Dedifferentiated amniotic fluid mesenchymal stem cell (primary cell): Measurements from ENCODE around the gene JUND.
A peak's percentile ranks its signal among the peaks of the same experiment; 100 is the strongest.

ENCODE experiments used
- DNase-seq: peaks from one replicate; pipeline ENCODE4 v3.0.0-alpha.2; 2016; ENCODE audit errors: extremely low spot score

Gene JUND

DNA sequence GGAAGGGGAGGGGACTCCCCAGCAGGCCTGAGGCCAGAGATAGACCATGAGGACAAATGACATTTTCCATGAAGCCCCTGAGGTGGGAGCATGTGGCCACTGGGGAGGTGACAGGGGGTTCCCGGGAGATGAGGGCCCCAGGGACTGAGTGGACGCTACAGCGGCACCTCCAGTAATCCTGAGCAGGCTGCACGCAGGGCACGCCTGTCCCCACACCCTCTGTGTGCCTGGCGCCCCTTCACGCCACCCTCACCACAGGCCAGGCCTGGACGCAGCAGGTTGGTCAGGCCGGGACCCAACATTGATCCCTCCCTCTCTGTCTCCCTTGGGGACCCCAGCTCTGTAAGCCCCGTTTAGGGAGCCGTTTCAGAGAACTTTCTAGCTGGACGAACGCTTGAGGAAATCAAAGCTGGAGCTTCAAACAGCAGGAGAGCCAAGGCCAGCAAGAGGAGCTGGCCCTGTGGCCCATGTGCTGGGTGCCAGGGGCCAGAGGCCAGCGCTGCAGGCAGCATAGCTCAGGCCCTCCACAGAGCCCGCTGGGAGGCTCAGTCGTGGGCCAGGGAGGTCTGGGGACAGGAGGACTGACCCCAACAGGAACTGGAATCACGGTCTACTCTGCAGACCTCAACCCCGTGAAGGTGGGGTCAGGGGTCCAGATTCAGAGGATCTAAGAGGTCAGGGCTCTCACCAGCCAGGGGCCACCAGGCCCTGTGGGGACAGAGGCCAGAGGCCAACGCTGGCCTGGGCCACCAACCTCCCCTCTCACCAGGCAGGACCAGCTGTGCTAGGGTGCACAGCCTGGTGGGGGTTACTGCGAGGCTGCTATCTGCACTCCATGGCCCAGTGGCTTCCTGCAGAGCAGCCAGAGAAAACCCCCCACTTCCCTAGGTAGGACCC lies 26.9 kb upstream of the JUND start:
- DNase-seq: no peak

GRCh38 chr19:18307271-18307681 lies 25.9 kb upstream of the JUND start:
- DNase-seq: no peak

GRCh38 chr19:18306888-18307260 lies 25.5 kb upstream of the JUND start:
- DNase-seq: no peak

- DNase-seq: no peak
These were observed 24.9 kb upstream of the JUND start for GRCh38 chr19:18306209-18306887.

GRCh38 chr19:18304458-18305310 lies 23.3 kb upstream of the JUND start:
- DNase-seq: peak; percentile 59

- no peak for DNase-seq
These were observed 22.7 kb upstream of the JUND start for GRCh38 chr19:18304208-18304457.

DNA sequence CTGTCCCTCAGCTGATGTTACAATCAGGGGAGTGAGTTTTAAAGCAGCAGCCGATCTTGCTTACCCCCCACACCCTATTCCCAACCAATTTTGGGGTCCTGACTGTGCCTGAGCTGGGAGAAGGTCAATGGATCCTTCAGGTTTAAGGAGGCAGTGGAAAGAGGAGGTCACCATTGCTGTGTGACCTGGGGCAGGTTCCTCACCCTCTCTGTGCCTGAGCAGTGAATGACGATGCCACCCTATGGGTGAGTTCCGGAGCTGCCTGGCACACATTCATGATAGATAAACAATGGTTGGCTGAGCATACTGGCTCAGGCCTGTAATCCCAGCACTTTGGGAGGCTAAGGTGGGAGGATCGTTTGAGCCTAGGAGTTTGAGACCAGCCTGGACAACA lies 20.3 kb upstream of the JUND start:
- DNase-seq: no peak

DNA sequence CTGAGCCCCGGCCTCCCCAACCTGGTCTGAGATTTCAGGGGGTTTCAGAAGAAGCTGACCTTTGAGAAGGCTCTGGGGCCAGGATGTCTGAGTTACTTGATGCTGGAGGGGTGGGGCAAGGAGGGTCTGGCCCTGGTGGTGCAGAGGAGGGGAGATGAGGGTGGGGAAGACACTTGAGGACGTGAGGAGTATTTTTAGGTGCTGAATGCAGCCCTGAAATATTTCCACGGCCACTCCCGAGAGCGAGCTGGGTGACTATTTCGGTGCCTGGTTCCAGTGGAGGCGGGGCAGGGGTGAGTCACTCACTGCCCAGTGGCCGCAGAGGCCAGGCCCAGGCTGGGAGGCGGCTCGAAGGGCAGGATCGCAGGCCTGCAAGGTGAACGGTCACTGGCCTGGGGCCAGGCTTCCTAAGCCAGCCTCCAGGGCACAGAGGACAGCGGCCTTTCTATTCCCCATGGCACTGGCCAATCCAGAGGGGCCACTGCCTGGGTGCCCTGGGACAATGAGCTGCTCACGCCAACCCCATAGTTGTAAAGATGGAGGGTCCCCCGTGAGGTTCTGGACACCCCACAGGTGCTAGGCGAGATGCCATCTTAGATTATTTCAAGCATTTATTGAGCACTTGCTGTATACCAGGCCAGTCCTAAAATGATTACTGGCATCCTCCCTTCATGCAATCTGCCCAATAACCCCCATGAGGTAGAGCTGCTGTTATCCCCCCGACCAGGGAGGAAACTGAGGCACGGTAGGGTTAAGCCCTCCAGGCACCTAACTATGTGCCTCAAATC lies 19.7 kb upstream of the JUND start:
- peak; percentile 66 for DNase-seq

- DNase-seq: no peak
These were observed 18.2 kb upstream of the JUND start for GRCh38 chr19:18299654-18300053.

DNA sequence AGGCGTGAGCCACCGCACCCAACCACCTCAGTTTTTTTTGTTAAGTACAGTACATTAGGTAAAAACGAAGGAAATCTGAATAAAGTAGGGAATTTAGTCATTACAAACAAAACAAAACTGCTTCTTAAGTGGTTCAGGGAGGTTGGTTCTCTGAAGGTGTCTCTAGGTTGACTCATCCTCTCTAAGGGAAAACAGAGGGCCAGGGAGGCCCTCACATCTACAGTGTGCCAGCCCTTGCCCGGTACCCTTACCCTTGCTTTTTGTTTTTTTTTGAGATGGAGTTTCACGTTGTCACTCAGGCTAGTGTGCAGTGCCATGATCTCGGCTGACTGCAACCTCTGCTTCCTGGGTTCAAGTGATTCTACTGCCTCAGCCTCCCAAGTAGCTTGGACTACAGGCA lies 17.2 kb upstream of the JUND start:
- no peak for DNase-seq

DNA sequence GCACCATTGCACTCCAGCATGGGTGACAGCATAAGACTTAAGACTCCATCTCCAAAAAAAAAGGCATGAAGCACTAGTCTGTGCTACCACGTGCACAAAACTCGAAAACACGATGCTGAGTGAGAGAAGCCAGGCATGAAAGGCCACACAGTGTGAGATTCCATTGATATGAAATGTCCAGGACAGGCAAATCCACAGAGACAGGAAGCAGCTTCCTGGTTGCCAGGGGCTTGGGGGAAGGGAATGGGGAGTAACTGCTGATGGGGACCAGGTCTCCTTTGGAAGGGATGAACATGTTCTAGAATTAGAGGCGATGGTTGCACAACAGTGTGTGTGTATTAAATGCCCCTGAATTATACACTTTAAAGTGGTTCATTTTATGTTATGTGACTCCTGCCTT lies 15.9 kb upstream of the JUND start:
- DNase-seq: no peak

GRCh38 chr19:18295034-18295451 lies 13.6 kb upstream of the JUND start:
- DNase-seq: no peak

- DNase-seq: no peak
These were observed 13.0 kb upstream of the JUND start for GRCh38 chr19:18294467-18294864.

GRCh38 chr19:18293642-18294466 lies 12.4 kb upstream of the JUND start:
- DNase-seq: no peak

- no peak for DNase-seq
These were observed 11.6 kb upstream of the JUND start for GRCh38 chr19:18292810-18293641.

GRCh38 chr19:18292462-18292809 lies 11.0 kb upstream of the JUND start:
- no peak for DNase-seq

DNA sequence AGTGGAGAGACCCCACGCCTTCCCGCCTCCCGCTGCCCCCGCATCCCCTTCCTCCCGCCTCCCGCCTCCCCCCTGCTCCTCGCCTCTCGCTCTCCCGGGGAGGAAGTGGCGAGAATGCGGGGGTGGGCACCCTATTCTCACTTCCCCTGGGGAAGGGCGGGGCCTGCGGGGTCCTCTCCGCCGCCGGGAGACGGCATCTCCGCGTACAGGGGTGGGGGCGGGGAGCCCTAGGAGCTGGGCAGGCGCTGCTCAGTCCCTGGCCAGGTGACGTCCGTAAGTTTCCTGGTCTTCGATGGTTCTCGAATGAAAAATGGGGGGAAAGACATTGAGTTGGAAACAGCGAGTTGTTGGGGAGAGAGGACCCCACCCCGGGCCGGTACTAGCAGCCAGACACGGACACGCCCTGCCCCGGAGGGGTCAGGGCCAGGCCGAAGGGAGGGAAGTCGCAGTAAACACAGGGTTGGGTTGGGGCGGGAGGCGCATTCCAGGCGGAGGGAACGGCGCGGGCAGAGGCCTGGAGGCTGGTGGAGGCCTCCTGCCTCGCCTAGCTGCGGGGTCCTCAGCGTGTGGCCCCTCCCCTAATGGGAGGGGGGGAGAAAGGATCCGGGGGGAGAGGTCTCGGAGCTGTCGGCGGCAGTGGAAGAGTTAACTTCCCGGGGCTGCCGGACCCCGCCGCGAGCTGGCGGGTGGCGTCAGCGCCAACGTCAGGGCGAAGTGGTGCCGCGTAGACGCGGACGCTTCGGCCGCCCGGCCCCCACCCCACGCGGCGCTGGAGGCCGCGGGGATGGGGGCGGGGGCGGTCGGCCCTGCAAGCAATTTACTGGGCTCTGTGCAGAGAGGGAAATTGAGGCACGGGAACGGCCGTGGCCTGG lies 10.4 kb upstream of the JUND start:
- DNase-seq: peak; percentile 26

DNA sequence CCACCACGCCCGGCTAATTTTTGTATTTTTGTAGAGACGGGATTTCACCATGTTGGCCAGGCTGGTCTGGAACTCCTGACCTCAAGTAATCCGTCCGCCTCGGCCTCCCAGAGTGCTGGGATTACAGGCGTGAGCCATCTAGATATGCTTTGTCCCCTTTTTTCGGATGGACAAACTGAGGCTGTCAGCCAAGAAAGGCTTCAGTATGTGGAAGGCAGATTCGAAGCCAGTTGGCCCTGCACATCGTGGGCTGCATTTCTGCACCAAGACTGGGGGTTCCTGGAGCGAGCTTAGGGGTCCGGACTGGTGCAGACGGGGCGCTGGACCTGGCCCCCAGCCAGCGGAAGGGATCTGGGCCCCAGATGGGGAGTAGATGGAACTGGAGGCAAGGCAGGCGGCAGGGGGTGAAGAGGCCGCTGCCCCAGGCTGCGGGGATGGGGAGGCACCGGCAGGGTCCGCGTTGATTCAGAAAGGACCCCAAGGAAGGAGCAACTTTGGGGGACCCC lies 9.7 kb upstream of the JUND start:
- DNase-seq: no peak
